ENCODE results near the gene IL2.

The IL2 gene

DNA sequence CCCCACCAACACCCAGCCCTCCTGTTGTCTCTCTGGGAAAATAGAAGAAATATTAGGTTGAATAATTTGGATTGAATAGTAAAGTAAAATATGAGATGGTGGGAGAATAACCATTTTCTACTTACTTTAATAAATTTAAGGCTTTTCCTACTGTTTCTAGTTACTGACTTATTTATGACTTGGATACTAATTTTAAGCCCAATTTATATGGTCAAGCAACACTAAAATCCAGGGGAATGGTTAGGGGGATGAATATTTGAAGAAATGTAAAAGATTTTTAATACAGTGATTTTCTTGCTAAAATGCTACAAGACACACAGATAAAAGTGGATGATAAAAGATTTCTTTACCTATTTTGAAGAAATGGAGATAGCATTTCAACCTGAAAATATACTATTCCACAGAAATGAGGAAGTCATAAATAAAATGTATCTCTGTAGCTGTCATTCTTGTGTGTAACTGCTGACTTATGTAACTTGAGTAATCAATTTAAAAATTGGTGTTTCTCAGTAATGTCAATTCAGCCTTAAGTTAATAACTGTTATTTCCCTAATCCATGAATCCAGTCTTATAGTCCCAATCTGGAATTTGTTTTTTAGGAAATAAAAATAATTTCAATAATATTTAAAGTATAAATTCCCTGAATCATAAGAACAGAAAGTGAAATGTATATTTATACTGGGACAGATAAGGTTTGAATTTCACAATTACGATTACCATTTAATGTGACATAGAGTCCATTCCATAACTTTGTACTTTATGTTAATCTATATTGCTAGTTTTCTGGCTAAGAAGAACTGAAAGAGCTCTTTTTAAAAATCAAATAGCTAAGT lies 24.3 kb upstream of the IL2 start:
- H3K4me3 ChIP-seq (replicated peaks; ENCODE audit: low read depth, low read length) = no peak overlapping the region
- DNase-seq (ENCODE audit: extremely low read depth, low read depth) = no peak
- TF ChIP-seq, protein P1, sequence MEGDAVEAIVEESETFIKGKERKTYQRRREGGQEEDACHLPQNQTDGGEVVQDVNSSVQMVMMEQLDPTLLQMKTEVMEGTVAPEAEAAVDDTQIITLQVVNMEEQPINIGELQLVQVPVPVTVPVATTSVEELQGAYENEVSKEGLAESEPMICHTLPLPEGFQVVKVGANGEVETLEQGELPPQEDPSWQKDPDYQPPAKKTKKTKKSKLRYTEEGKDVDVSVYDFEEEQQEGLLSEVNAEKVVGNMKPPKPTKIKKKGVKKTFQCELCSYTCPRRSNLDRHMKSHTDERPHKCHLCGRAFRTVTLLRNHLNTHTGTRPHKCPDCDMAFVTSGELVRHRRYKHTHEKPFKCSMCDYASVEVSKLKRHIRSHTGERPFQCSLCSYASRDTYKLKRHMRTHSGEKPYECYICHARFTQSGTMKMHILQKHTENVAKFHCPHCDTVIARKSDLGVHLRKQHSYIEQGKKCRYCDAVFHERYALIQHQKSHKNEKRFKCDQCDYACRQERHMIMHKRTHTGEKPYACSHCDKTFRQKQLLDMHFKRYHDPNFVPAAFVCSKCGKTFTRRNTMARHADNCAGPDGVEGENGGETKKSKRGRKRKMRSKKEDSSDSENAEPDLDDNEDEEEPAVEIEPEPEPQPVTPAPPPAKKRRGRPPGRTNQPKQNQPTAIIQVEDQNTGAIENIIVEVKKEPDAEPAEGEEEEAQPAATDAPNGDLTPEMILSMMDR (IDR thresholded peaks at IDR 0.05; ENCODE audit: low read depth, low read length, missing control alignments) = no peak

DNA sequence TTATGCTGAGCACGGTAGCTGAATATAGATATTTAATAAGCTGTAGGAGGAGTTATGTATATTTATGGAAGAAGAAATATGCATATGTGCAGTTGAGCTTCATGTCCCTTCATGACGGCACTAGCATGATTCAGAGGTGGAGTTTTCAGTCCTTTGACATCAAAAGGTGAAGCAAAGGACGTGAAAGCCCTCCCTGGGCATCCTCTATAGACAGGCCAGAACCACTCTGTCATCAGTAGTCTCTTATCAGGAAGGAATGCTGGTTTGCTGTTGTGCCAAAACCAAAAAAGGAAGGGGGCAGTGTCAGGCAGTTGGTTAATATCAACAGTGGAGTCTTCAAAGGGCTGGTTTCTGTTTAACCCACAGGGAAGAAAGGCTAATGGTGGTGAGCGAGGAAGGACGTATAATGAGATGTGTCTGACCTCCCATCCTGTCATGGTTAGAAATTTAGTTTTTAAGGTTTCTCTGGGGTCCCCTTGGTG lies 23.5 kb upstream of the IL2 start:
- TF ChIP-seq, protein P1 (IDR thresholded peaks at IDR 0.05; ENCODE audit: low read depth, low read length, missing control alignments) = no peak
- H3K4me3 ChIP-seq (replicated peaks; ENCODE audit: low read depth, low read length) = no peak overlapping the region
- no peak for DNase-seq (ENCODE audit: extremely low read depth, low read depth)

DNA sequence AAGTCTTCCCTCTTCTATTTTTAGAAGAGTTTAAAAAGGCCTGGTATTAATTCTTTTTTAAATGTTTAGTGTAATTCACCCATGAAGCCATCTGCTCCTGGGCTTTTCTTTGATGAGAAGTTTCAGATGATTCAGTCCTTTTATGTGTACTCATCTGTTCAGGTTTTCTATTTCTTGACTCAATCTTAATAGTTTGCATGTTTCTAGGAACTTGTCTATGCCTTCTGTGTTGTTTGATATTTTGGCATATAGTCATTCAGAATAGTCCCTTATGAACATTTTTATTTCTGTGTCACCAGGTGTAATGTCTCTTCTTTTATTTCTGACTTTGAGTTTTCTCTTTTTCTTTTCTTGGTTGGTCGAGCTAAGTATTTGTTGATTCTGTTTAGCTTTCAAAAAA lies 20.2 kb upstream of the IL2 start:
- no peak for DNase-seq (ENCODE audit: extremely low read depth, low read depth)
- H3K4me3 ChIP-seq (replicated peaks; ENCODE audit: low read depth, low read length) = no peak overlapping the region
- TF ChIP-seq, protein P1 (IDR thresholded peaks at IDR 0.05; ENCODE audit: low read depth, low read length, missing control alignments) = no peak

DNA sequence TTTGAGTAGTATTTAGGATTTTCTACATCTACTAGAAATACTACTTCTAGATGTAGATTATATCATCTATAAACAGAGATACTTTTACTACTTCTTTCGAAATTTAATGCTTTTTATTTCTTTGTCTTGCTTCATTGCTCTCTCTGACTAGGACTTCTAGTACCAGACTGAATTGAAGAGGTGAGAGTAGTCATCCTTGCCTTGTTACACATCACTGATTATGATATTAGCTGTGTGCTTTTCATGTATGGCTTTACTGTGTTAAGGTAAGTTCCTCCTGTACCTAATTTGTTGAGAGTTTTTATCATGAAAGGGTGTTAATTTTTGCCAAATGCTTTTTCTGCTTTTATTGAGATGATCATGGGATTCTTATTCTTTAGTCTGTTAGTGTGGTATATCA lies 19.6 kb upstream of the IL2 start:
- no peak overlapping the region for H3K4me3 ChIP-seq (replicated peaks; ENCODE audit: low read depth, low read length)
- TF ChIP-seq, protein P1 (IDR thresholded peaks at IDR 0.05; ENCODE audit: low read depth, low read length, missing control alignments) = no peak
- no peak for DNase-seq (ENCODE audit: extremely low read depth, low read depth)

DNA sequence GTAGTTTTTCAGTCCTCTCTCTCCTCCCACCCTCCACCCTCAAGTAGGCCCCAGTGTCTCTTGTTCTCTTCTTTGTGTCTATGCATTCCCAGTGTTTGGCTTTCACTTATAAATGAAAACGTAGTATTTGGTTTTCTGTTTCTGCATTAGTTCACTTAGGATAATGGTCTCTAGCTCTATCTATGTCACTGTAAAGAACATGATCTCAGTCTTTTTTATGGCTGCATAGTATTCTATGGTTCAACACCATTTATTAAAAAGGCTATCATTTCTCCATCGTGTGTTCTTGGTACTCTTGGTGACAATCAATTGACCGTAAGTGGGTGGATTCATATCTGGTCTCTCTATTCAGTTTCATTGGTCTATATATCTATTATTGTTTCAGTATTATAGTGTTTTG lies 18.7 kb upstream of the IL2 start:
- no peak for DNase-seq (ENCODE audit: extremely low read depth, low read depth)
- no peak overlapping the region for H3K4me3 ChIP-seq (replicated peaks; ENCODE audit: low read depth, low read length)
- TF ChIP-seq, protein P1 (IDR thresholded peaks at IDR 0.05; ENCODE audit: low read depth, low read length, missing control alignments) = no peak

DNA sequence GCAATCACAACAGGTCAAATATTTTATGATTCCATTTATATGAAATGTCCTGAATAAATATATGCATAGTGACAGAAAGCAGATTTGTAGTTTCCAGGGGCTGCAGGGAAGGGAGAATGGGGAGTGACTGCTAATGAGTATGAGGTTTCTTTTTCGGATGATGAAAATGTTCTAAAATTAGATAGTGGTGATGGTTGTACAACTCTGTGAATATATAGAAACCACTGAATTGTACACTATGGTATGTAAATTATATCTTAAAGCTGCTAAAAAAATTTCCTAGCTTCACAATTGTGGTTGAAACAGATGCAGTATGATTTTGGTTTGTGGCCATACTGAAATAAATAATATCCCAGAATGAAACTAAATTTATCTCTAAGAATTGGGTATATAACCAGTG lies 12.9 kb upstream of the IL2 start:
- no peak for DNase-seq (ENCODE audit: extremely low read depth, low read depth)
- no peak overlapping the region for H3K4me3 ChIP-seq (replicated peaks; ENCODE audit: low read depth, low read length)

More for the DNA sequence above, 12.9 kb upstream of the IL2 start:
- TF ChIP-seq, protein P1 (IDR thresholded peaks at IDR 0.05; ENCODE audit: low read depth, low read length, missing control alignments) = no peak

All from HFF-Myc (cell line).